ENCODE measurements around the gene COL8A1.

Gene COL8A1

GRCh38 chr3:99706410-99706809 is 68.0 kb downstream of the COL8A1 start (continued):
- TF ChIP-seq CSDC2 (CRISPR knock-in tag; IDR thresholded peaks at IDR 0.05) (no peak), ZNF8 (CRISPR knock-in tag; IDR thresholded peaks at IDR 0.05) (no peak)

GRCh38 chr3:99708207-99708745 is 69.9 kb downstream of the COL8A1 start:
- TF ChIP-seq TCF4 (CRISPR knock-in tag; IDR thresholded peaks at IDR 0.05; ENCODE audit: borderline replicate concordance) (no peak), OSR1 (CRISPR knock-in tag; IDR thresholded peaks at IDR 0.05) (no peak), PPARA (CRISPR knock-in tag; IDR thresholded peaks at IDR 0.05; ENCODE audit: borderline replicate concordance) (no peak), BACH2 (CRISPR knock-in tag; IDR thresholded peaks at IDR 0.05; ENCODE audit: borderline replicate concordance) (no peak), CSRNP3 (CRISPR knock-in tag; IDR thresholded peaks at IDR 0.05) (no peak), ZC3H10 (CRISPR knock-in tag; IDR thresholded peaks at IDR 0.05) (no peak), ZNF8 (CRISPR knock-in tag; IDR thresholded peaks at IDR 0.05) (no peak), CSDC2 (CRISPR knock-in tag; IDR thresholded peaks at IDR 0.05) (no peak), TSHZ2 (CRISPR knock-in tag; IDR thresholded peaks at IDR 0.05) (no peak), ISL1 (CRISPR knock-in tag; IDR thresholded peaks at IDR 0.05) (no peak), ZFP3 (CRISPR knock-in tag; IDR thresholded peaks at IDR 0.05) (no peak)
- ATAC-seq = no peak

- no peak for ATAC-seq
- TF ChIP-seq OSR1 (CRISPR knock-in tag; IDR thresholded peaks at IDR 0.05) (no peak), ARNTL (CRISPR knock-in tag; IDR thresholded peaks at IDR 0.05; ENCODE audit: borderline replicate concordance, low read depth) (no peak), TSHZ2 (CRISPR knock-in tag; IDR thresholded peaks at IDR 0.05) (no peak), PATZ1 (CRISPR knock-in tag; IDR thresholded peaks at IDR 0.05; ENCODE audit: borderline replicate concordance) (no peak), GLIS3 (CRISPR knock-in tag; IDR thresholded peaks at IDR 0.05) (no peak), POU6F1 (CRISPR knock-in tag; IDR thresholded peaks at IDR 0.05; ENCODE audit: borderline replicate concordance, low read depth) (no peak), TCF4 (CRISPR knock-in tag; IDR thresholded peaks at IDR 0.05; ENCODE audit: borderline replicate concordance) (no peak), BACH2 (CRISPR knock-in tag; IDR thresholded peaks at IDR 0.05; ENCODE audit: borderline replicate concordance) (no peak)
Observed at GRCh38 chr3:99709686-99710085, 71.3 kb downstream of the COL8A1 start.

- no peak for ATAC-seq
- no peak for TF ChIP-seq SNAI2 (CRISPR knock-in tag; IDR thresholded peaks at IDR 0.05)
Observed at GRCh38 chr3:99710094-99710493, 71.7 kb downstream of the COL8A1 start.

Data from SK-N-SH treated with all-trans-retinoic acid at 6 μM for 48 hours (cell line).